SKM-1 (cell line): ENCODE results near the gene RSPRY1.

ENCODE experiments used
- DNase-seq: peaks from one replicate; lab custom pipeline; 2025; ENCODE audit not compliant: unreplicated experiment; lab: John Stamatoyannopoulos, UW

RSPRY1 gene

GRCh38 chr16:57185945-57186871 is at the start of gene RSPRY1, which contains the start of gene PSME3IP1:
Gene RSPRY1, plus strand, starts transcription at chr16:57186329. Its CDS starts 18,330 bp downstream, at chr16:57204659.
Gene PSME3IP1, minus strand, starts transcription at chr16:57186039. Its CDS starts 12,185 bp downstream, at chr16:57173854.
- DNase-seq, result peak; percentile 99

GRCh38 chr16:57137043-57137442 is 49.1 kb upstream of the RSPRY1 start:
- DNase-seq, result no peak

- DNase-seq, result no peak
These were observed 48.4 kb upstream of the RSPRY1 start for GRCh38 chr16:57137566-57138273.

- no peak for DNase-seq
These were observed 47.7 kb upstream of the RSPRY1 start for GRCh38 chr16:57138281-57138935.

- DNase-seq, result no peak
These were observed 45.0 kb upstream of the RSPRY1 start for GRCh38 chr16:57140931-57141668.

GRCh38 chr16:57141822-57142631 is 44.1 kb upstream of the RSPRY1 start:
- DNase-seq, result no peak

- DNase-seq, result no peak
These were observed 42.8 kb upstream of the RSPRY1 start for GRCh38 chr16:57143149-57143921.

- DNase-seq, result no peak
These were observed 42.1 kb upstream of the RSPRY1 start for GRCh38 chr16:57144027-57144426.

GRCh38 chr16:57145046-57146021 is 40.8 kb upstream of the RSPRY1 start:
- DNase-seq, result no peak

GRCh38 chr16:57146040-57146647 is 40.0 kb upstream of the RSPRY1 start:
- DNase-seq, result no peak

GRCh38 chr16:57146735-57147134 is 39.4 kb upstream of the RSPRY1 start:
- no peak for DNase-seq

GRCh38 chr16:57147381-57148221 is 38.5 kb upstream of the RSPRY1 start:
- DNase-seq, result no peak

- DNase-seq, result no peak
These were observed 37.6 kb upstream of the RSPRY1 start for GRCh38 chr16:57148481-57148880.

- DNase-seq, result no peak
These were observed 36.7 kb upstream of the RSPRY1 start for GRCh38 chr16:57149391-57149790.

GRCh38 chr16:57150682-57151330 is 35.3 kb upstream of the RSPRY1 start:
- DNase-seq, result no peak

- DNase-seq, result no peak
These were observed 34.8 kb upstream of the RSPRY1 start for GRCh38 chr16:57151369-57151768.
